Activated CD4-positive, alpha-beta T cell treated with anti-CD3 and anti-CD28 coated beads, Interleukin-2, amount 50 U/mL, for 16 hours (primary cell): ENCODE data around the gene KERA.

Experiments used
- DNase-seq: peaks from one replicate; pipeline ENCODE4 v3.0.0-alpha.2; 2020

KERA gene

DNA sequence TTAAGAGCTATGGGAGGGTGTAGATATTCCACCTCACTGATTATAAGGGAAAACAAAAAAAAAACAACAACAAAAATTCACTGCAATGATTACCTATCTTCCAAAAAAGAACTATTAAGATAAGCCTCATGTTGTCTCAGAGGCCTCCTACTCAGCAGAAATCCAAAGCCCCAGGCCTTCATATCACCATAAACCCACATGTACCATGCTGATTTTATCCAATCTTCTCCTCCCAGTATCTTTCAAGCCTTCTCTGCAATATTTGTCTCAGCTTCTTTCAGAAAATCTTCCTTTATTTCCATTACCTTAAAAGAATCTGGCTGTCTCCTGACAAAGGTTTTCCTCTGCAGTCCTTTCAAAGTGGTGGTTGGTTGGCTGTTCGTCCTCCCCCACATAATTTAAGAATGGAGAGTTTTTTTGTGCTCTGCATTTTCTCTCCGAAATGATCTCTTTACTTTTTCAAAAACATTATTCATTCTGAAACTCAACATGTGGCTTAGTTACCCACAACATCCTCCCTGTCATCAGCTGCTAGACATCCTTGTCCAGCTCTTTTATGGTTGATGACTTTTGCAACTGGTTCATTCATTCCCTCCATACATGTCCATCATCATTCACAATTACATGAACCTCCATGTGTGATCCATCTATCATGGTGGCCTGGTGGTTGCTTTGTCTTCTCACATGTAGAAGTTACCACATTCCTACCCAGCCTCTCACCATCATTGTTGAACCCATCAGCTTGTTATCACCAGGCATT lies 50.1 kb downstream of the KERA start:
- peak; percentile 54 for DNase-seq

DNA sequence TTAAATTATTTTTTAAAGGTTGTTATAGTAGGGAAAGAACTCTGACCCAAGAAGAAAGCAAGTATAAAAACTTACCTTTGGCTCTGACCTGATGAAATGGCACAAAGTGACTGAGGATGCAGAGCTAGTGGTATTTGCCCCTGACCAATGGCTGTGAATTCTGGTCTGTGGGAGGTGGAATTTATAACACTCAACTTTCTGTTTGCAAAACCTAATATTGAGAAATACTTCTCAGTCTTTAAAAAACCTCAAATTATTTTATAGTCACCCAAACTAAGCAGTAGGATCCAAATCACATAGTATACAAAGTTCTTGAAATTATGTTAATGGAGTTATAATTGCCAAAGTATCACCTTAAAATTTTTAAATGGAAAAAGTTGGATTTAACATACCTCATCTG lies 53.0 kb downstream of the KERA start, which contains the start of gene EPYC:
EPYC (minus strand) TSS at position 101 of the 400 bp plus-strand sequence. CDS start 2,407 bp downstream, outside the sequence.
- DNase-seq: no peak

DNA sequence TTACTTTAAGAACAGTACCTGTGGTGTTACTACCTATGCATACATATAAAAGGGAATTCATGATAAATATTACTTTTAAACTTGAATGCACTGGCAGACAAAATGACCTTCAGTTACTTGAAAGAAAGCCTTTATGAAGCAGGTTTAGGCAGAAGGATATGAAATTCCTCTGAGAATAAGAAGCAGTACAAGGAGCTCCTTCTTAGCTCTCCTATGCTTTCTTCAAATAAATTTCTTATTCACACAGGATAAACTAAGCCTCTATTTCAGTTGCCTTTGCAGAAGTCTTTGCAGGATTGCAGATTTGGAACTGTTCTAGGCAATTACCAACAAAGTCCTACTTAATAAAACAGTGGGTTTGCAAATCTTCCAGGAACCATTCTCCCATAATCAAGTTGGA lies 54.1 kb downstream of the KERA start:
- DNase-seq: no peak

DNA sequence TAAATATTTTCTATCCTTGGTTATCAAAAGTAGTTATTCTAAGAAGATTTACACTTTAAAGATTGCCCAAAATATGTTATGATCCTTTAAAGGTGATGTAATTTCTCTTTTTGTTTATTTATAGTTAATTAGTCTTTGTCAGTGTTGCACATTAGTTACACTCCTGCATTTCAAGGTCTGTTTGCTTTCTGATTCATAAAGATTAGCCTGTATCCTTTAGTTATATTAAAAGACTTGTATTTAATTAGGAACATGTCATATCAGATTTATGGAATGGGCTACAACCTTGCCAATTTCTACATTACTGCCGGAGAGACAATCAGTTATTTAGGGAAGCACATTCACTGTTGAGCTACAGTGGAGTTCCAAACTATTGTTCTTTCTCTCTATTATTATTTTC lies 56.5 kb downstream of the KERA start:
- no peak for DNase-seq
